HepG2 (cell line): ENCODE results near the gene TDP2. TPM values are rescaled to one million over a fixed set of nuclear protein-coding genes. Genes with fewer than 3 reads are reported as not detected.

Experiments
- AKAP8 ChIP-seq: sonication (generic); formaldehyde crosslinking; IDR thresholded peaks from 2 replicates; pipeline ENCODE4 v1.5.1; 2020; ENCODE audit warnings: mild to moderate bottlenecking, missing genetic modification reagents
- ETV6 ChIP-seq: sonication (generic); formaldehyde crosslinking; conservative IDR thresholded peaks from 2 replicates; pipeline ENCODE4 v1.4.0; 2020; ENCODE audit warnings: missing genetic modification reagents
- HHEX ChIP-seq: IDR thresholded peaks from 2 replicates; pipeline ENCODE4 v1.6.1; 2016; ENCODE audit warnings: control low read depth
- KDM3A ChIP-seq: IDR thresholded peaks from 2 replicates; pipeline ENCODE4 v1.6.1; 2018; ENCODE audit warnings: low read depth, missing compliant biosample characterization
- KDM5A ChIP-seq: fragments of 200-600 bp; sonication (generic); IDR thresholded peaks from 2 replicates; pipeline ENCODE4 v1.7.0; 2018; ENCODE audit warnings: antibody characterized with exemption, mild to moderate bottlenecking, low read length, borderline replicate concordance
- KDM6A ChIP-seq: IDR thresholded peaks from 2 replicates; pipeline ENCODE4 v1.6.1; 2016; ENCODE audit warnings: low read depth
- KMT2B ChIP-seq: IDR thresholded peaks from 2 replicates; pipeline ENCODE4 v1.6.1; 2016; ENCODE audit warnings: missing genetic modification reagents, missing compliant biosample characterization
- MTA1 ChIP-seq: sonication (generic); formaldehyde crosslinking; IDR thresholded peaks from 2 replicates; pipeline ENCODE4 v1.4.0; 2020; ENCODE audit warnings: missing genetic modification reagents, mild to moderate bottlenecking, borderline replicate concordance
- MZF1 ChIP-seq: sonication (generic); formaldehyde crosslinking; IDR thresholded peaks from 2 replicates; pipeline ENCODE4 v1.8.1; 2023; ENCODE audit warnings: mild to moderate bottlenecking, missing genetic modification reagents, borderline replicate concordance
- NCOA1 ChIP-seq: sonication (generic); formaldehyde crosslinking; IDR thresholded peaks from 2 replicates; pipeline ENCODE4 v1.9.0; 2021; ENCODE audit warnings: missing genetic modification reagents
- SATB2 ChIP-seq: sonication (generic); formaldehyde crosslinking; IDR thresholded peaks from 2 replicates; pipeline ENCODE4 v1.5.0; 2020; ENCODE audit warnings: missing genetic modification reagents
- SIN3B ChIP-seq: fragments of 150-350 bp; IDR thresholded peaks from 2 replicates; pipeline ENCODE4 v1.6.1; 2014; ENCODE audit warnings: low read length
- TBL1XR1 ChIP-seq: fragments of 150-350 bp; IDR thresholded peaks from 2 replicates; pipeline ENCODE4 v1.6.1; 2014; ENCODE audit warnings: borderline replicate concordance, low read length; ENCODE audit not compliant: partially characterized antibody
- ZKSCAN1 ChIP-seq: fragments of 150-350 bp; IDR thresholded peaks from 2 replicates; pipeline ENCODE4 v1.6.1; 2014; ENCODE audit warnings: low read length
- ZMYM2 ChIP-seq: sonication (generic); formaldehyde crosslinking; IDR thresholded peaks from 2 replicates; pipeline ENCODE4 v1.8.0; 2022; ENCODE audit warnings: mild to moderate bottlenecking, missing genetic modification reagents
- ZNF3 ChIP-seq: IDR thresholded peaks from 2 replicates; pipeline ENCODE4 v1.7.0; 2017; ENCODE audit warnings: inconsistent platforms
- ZNF337 ChIP-seq: sonication (generic); formaldehyde crosslinking; IDR thresholded peaks from 2 replicates; pipeline ENCODE4 v1.5.1; 2020; ENCODE audit warnings: missing genetic modification reagents, low read depth, mild to moderate bottlenecking, borderline replicate concordance
- ZNF7 ChIP-seq: IDR thresholded peaks from 2 replicates; pipeline ENCODE4 v1.6.1; 2016; ENCODE audit warnings: missing biosample characterization, missing genetic modification reagents
- ZNF746 ChIP-seq: sonication (generic); formaldehyde crosslinking; IDR thresholded peaks from 2 replicates; pipeline ENCODE4 v1.8.0; 2022; ENCODE audit warnings: mild to moderate bottlenecking, missing genetic modification reagents
- ZNF792 ChIP-seq: IDR thresholded peaks from 2 replicates; pipeline ENCODE4 v1.6.1; 2016
- ZSCAN12 ChIP-seq: sonication (generic); formaldehyde crosslinking; IDR thresholded peaks from 2 replicates; pipeline ENCODE4 v1.9.0; 2021; ENCODE audit warnings: mild to moderate bottlenecking, missing genetic modification reagents
- polyA plus RNA-seq, 8 experiments: library from polyadenylated mRNA; depleted of rRNA in 3 of 8; stranded (reverse) in 7 of 8; unstranded in 1 of 8; fragments of >200 nt; fragmentation: Illumina TruSeq in 4 of 8; extraction: Trizol in 4 of 8; gene quantifications; 2 replicates each; pipeline versions ENCODE4 v1.2.1 to v1.2.3, GENCODE V29; 2011 to 2016; ENCODE audit warnings: low read depth in 4 of 8, missing spikeins in 1 of 8, mixed read lengths in 1 of 8; ENCODE audit not compliant: insufficient read depth in 1 of 8
- total RNA-seq, 5 experiments: library from RNA; depleted of rRNA; stranded (reverse); fragments of >200 nt; fragmentation: Illumina TruSeq; extraction: Trizol; gene quantifications; 2 replicates each; pipeline ENCODE4 v1.2.3, GENCODE V29; 2016; ENCODE audit warnings: low read depth in 1 of 5
- TF ChIP-seq, protein P1 (sequence below): sonication (generic); formaldehyde crosslinking; IDR thresholded peaks from 2 replicates; pipeline ENCODE4 v1.5.1; 2020; ENCODE audit warnings: mild to moderate bottlenecking, missing genetic modification reagents, borderline replicate concordance
- TF ChIP-seq, protein P2 (sequence below): sonication (generic); formaldehyde crosslinking; IDR thresholded peaks from 2 replicates; pipeline ENCODE4 v1.4.0; 2020; ENCODE audit warnings: missing genetic modification reagents, borderline replicate concordance
- TF ChIP-seq, protein P3 (sequence below): sonication (generic); formaldehyde crosslinking; IDR thresholded peaks from 2 replicates; pipeline ENCODE4 v1.4.0; 2020; ENCODE audit warnings: mild to moderate bottlenecking, missing genetic modification reagents

Gene TDP2
- total and polyA plus RNA-seq, 2 of the 13 experiments (the other 11 are each of a cell fraction or from before 2014, with no cell fraction given): 30.5 to 42.6 TPM

DNA sequence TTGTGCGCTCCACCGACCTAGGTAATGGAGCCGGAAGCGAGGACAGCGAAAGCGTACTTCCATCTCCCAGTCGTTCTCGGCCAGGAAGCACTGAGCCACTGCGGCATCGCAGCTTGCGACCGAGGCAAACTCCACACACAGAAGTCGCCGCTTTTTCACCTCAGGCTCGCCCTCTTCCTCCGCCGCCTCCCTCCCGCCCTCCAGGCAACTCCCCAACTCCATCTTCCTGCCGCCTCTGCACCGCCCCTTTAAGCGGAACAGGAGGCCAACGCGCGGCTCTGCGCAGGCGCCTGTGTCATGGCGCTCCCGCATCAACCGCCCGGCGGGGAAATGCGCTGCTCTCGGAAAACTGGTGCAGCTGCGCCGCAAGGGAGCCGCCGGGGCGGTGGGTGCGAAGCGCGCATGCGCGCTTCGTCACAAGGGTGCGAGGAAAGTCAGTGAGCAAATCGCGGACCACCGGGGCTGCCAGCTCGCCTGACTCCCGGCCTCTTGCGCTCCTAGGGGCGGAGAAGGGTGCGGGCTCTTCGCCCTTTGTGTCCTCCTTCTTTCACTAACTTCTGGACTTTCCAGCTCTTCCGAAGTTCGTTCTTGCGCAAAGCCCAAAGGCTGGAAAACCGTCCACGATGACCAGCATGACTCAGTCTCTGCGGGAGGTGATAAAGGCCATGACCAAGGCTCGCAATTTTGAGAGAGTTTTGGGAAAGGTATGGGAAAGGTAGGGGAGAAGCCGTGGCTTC lies at the start of gene TDP2, which contains the start of gene ACOT13 (continued):
- TF ChIP-seq ETV6 (CRISPR knock-in tag): peak; percentile 89
- no peak for TF ChIP-seq MZF1 (CRISPR knock-in tag)
- peak; percentile 53 for TF ChIP-seq HHEX (CRISPR knock-in tag)
- TF ChIP-seq ZKSCAN1: 0 out of 2 replicates have a peak, but pooled peaks have one; percentile 12
- TF ChIP-seq SIN3B: peak; percentile 68; the same call in 1 of the 2 replicates
- no peak for TF ChIP-seq TBL1XR1
- 0 out of 2 replicates have a peak, but pooled peaks have one; percentile 29 for TF ChIP-seq NCOA1 (CRISPR knock-in tag)
- TF ChIP-seq KDM5A: peak; percentile 72
- TF ChIP-seq ZNF7 (CRISPR knock-in tag): no peak
- peak; percentile 85; the same call in 1 of the 2 replicates for TF ChIP-seq ZNF792
- TF ChIP-seq MTA1: peak; percentile 70
- peak; percentile 94; the same call in 1 of the 2 replicates for TF ChIP-seq ZNF337 (CRISPR knock-in tag)
- TF ChIP-seq ZNF3: peak; percentile 41; the same call in 1 of the 2 replicates
- TF ChIP-seq KMT2B (CRISPR knock-in tag): peak; percentile 98
- TF ChIP-seq AKAP8 (CRISPR knock-in tag): peak; percentile 92
- TF ChIP-seq SATB2: no peak
- TF ChIP-seq ZNF746 (CRISPR knock-in tag): peak; percentile 79; the same call in 1 of the 2 replicates
- TF ChIP-seq ZSCAN12: no peak
- TF ChIP-seq, protein P1, sequence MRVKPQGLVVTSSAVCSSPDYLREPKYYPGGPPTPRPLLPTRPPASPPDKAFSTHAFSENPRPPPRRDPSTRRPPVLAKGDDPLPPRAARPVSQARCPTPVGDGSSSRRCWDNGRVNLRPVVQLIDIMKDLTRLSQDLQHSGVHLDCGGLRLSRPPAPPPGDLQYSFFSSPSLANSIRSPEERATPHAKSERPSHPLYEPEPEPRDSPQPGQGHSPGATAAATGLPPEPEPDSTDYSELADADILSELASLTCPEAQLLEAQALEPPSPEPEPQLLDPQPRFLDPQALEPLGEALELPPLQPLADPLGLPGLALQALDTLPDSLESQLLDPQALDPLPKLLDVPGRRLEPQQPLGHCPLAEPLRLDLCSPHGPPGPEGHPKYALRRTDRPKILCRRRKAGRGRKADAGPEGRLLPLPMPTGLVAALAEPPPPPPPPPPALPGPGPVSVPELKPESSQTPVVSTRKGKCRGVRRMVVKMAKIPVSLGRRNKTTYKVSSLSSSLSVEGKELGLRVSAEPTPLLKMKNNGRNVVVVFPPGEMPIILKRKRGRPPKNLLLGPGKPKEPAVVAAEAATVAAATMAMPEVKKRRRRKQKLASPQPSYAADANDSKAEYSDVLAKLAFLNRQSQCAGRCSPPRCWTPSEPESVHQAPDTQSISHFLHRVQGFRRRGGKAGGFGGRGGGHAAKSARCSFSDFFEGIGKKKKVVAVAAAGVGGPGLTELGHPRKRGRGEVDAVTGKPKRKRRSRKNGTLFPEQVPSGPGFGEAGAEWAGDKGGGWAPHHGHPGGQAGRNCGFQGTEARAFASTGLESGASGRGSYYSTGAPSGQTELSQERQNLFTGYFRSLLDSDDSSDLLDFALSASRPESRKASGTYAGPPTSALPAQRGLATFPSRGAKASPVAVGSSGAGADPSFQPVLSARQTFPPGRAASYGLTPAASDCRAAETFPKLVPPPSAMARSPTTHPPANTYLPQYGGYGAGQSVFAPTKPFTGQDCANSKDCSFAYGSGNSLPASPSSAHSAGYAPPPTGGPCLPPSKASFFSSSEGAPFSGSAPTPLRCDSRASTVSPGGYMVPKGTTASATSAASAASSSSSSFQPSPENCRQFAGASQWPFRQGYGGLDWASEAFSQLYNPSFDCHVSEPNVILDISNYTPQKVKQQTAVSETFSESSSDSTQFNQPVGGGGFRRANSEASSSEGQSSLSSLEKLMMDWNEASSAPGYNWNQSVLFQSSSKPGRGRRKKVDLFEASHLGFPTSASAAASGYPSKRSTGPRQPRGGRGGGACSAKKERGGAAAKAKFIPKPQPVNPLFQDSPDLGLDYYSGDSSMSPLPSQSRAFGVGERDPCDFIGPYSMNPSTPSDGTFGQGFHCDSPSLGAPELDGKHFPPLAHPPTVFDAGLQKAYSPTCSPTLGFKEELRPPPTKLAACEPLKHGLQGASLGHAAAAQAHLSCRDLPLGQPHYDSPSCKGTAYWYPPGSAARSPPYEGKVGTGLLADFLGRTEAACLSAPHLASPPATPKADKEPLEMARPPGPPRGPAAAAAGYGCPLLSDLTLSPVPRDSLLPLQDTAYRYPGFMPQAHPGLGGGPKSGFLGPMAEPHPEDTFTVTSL (CRISPR knock-in tag): peak; percentile 92
- peak; percentile 26; the same call in 1 of the 2 replicates for TF ChIP-seq KDM6A
- TF ChIP-seq, protein P2, sequence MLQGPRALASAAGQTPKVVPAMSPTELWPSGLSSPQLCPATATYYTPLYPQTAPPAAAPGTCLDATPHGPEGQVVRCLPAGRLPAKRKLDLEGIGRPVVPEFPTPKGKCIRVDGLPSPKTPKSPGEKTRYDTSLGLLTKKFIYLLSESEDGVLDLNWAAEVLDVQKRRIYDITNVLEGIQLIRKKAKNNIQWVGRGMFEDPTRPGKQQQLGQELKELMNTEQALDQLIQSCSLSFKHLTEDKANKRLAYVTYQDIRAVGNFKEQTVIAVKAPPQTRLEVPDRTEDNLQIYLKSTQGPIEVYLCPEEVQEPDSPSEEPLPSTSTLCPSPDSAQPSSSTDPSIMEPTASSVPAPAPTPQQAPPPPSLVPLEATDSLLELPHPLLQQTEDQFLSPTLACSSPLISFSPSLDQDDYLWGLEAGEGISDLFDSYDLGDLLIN (CRISPR knock-in tag): no peak
- TF ChIP-seq KDM3A (CRISPR knock-in tag): peak; percentile 91; the same call in 1 of the 2 replicates
- 0 out of 2 replicates have a peak, but pooled peaks have one; percentile 35 for TF ChIP-seq ZMYM2 (CRISPR knock-in tag)
- TF ChIP-seq, protein P3, sequence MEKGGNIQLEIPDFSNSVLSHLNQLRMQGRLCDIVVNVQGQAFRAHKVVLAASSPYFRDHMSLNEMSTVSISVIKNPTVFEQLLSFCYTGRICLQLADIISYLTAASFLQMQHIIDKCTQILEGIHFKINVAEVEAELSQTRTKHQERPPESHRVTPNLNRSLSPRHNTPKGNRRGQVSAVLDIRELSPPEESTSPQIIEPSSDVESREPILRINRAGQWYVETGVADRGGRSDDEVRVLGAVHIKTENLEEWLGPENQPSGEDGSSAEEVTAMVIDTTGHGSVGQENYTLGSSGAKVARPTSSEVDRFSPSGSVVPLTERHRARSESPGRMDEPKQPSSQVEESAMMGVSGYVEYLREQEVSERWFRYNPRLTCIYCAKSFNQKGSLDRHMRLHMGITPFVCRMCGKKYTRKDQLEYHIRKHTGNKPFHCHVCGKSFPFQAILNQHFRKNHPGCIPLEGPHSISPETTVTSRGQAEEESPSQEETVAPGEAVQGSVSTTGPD (CRISPR knock-in tag): no peak
